GM12878 (cell line): ENCODE measurements around the gene DYNC1H1. TPM values are rescaled to one million over a fixed set of nuclear protein-coding genes. Genes with fewer than 3 reads are reported as not detected.

Source experiments
- ATAC-seq: fragments of 200-7000 bp; cut with Tn5 transposase; 3 replicates; pipeline ENCODE4 v1.9.1; 2020; ENCODE audit warnings: mild to moderate bottlenecking, moderate library complexity
- BruUV-seq: library from RNA; stranded (reverse); fragments of 400-500 nt; replicated peaks from 2 replicates; lab custom pipeline; 2021; lab: Mats Ljungman, UMichigan
- CTCF ChIA-PET: fragments of 300-600 bp; sonication (Branson Sonifier 250); formaldehyde crosslinking; extraction: SDS; loops from one replicate; lab custom pipeline; 2021; ENCODE audit warnings: inconsistent platforms; lab: Yijun Ruan, JAX
- POLR2A ChIA-PET: fragments of 350-600 bp; formaldehyde crosslinking; extraction: SDS; loops from one replicate; lab custom pipeline; 2021; ENCODE audit warnings: inconsistent platforms; lab: Charles Lee
- RAD21 ChIA-PET: fragments of 300-600 bp; sonication (Branson Sonifier 250); formaldehyde crosslinking; loops from one replicate; lab custom pipeline; 2023; ENCODE audit warnings: antibody characterized with exemption; ENCODE audit not compliant: unreplicated experiment; lab: Charles Lee
- SMC1A ChIA-PET: fragments of 300-600 bp; sonication (Branson Sonifier 250); formaldehyde crosslinking; loops from one replicate; lab custom pipeline; 2023; ENCODE audit not compliant: unreplicated experiment, uncharacterized antibody; lab: Charles Lee
- DNase-seq: peaks from one replicate; pipeline ENCODE4 v3.0.0-alpha.2; 2011; ENCODE audit warnings: low read depth, low spot score
- FAIRE-seq: peaks from 3 replicates; lab custom pipeline; 2011; peaks lifted over from hg19 to GRCh38; lab: Jason Lieb, UNC
- H2AFZ ChIP-seq: 2 replicates; pipeline ENCODE4 v1.6.0; 2011; ENCODE audit warnings: low read depth, low read length, control low read depth; ENCODE audit not compliant: control insufficient read depth
- H3K27ac ChIP-seq: 2 replicates; pipeline ENCODE4 v1.5.1; 2011; ENCODE audit warnings: control low read depth; ENCODE audit not compliant: control insufficient read depth, insufficient read depth
- H3K27me3 ChIP-seq, 2 experiments: replicated peaks in 1 of 2; 2 replicates each; pipeline versions ENCODE4 v1.6.0 to v1.6.1; 2011; ENCODE audit warnings: low read length in 1 of 2; ENCODE audit not compliant: control insufficient read depth in 2 of 2, insufficient read depth in 2 of 2
- H3K36me3 ChIP-seq, 2 experiments: 2 replicates each; pipeline ENCODE4 v1.5.1; 2011; ENCODE audit warnings: low read length in 1 of 2; ENCODE audit not compliant: control insufficient read depth in 2 of 2, insufficient read depth in 2 of 2
- H3K4me1 ChIP-seq: 2 replicates; pipeline ENCODE4 v1.6.1; 2011; ENCODE audit warnings: mild to moderate bottlenecking, low read length, moderate library complexity, mixed read lengths; ENCODE audit not compliant: control insufficient read depth, insufficient read depth
- H3K4me2 ChIP-seq: 2 replicates; pipeline ENCODE4 v1.6.0; 2011; ENCODE audit warnings: control low read depth; ENCODE audit not compliant: control insufficient read depth, insufficient read depth
- H3K4me3 ChIP-seq: fragments of 200-600 bp; sonication (generic); 2 replicates; pipeline ENCODE4 v1.5.1; 2016
- H3K79me2 ChIP-seq: 2 replicates; pipeline ENCODE4 v1.6.0; 2011; ENCODE audit warnings: low read length; ENCODE audit not compliant: control insufficient read depth, insufficient read depth
- H3K9ac ChIP-seq: 2 replicates; pipeline ENCODE4 v1.8.0; 2011; ENCODE audit warnings: low read length, control low read depth, mixed read lengths; ENCODE audit not compliant: control insufficient read depth, insufficient read depth
- H3K9me3 ChIP-seq: replicated peaks from 3 replicates; pipeline ENCODE4 v1.5.1; 2011; ENCODE audit warnings: mild to moderate bottlenecking, low read length; ENCODE audit not compliant: control insufficient read depth, insufficient read depth
- H4K20me1 ChIP-seq: 2 replicates; pipeline ENCODE4 v1.6.0; 2011; ENCODE audit not compliant: control insufficient read depth, insufficient read depth
- BHLHE40 ChIP-seq, 2 experiments: fragments of 450-650 bp in 1 of 2; IDR thresholded peaks; 2 replicates each; pipeline ENCODE4 v1.6.1; 2011 to 2017; ENCODE audit warnings: low read depth in 2 of 2, borderline replicate concordance in 1 of 2, improper control_type of control experiment in 1 of 2, low read length in 1 of 2, mild to moderate bottlenecking in 1 of 2
- CTCF ChIP-seq, 3 experiments: IDR thresholded peaks in 2 of 3; conservative IDR thresholded peaks in 1 of 3; 2 replicates each; pipeline ENCODE4 v1.5.1; 2011; ENCODE audit warnings: low read depth in 3 of 3, low read length in 3 of 3, mild to moderate bottlenecking in 3 of 3, control low read depth in 2 of 3, moderate library complexity in 2 of 3, inconsistent platforms in 1 of 3, mixed read lengths in 1 of 3; ENCODE audit not compliant: control insufficient read depth in 2 of 3, insufficient read depth in 1 of 3; ENCODE audit errors: extremely low read depth in 1 of 3
- IKZF1 ChIP-seq: fragments of 450-650 bp; conservative IDR thresholded peaks from 2 replicates; pipeline ENCODE4 v1.6.1; 2017; ENCODE audit warnings: antibody characterized with exemption, mild to moderate bottlenecking
- MAX ChIP-seq: IDR thresholded peaks from 2 replicates; pipeline ENCODE4 v1.6.1; 2012; ENCODE audit warnings: low read depth, low read length, improper control_type of control experiment
- NBN ChIP-seq: fragments of 450-650 bp; IDR thresholded peaks from 2 replicates; pipeline ENCODE4 v1.6.1; 2016
- NR2F1 ChIP-seq: fragments of 450-650 bp; conservative IDR thresholded peaks from 2 replicates; pipeline ENCODE4 v1.6.1; 2017; ENCODE audit warnings: mild to moderate bottlenecking
- PBX3 ChIP-seq: IDR thresholded peaks from 2 replicates; pipeline ENCODE4 v1.6.1; 2011; ENCODE audit warnings: mild to moderate bottlenecking, low read depth, low read length, moderate library complexity; ENCODE audit not compliant: insufficient replicate concordance
- REST ChIP-seq: IDR thresholded peaks from 2 replicates; pipeline ENCODE4 v1.6.1; 2012; ENCODE audit warnings: mild to moderate bottlenecking, low read depth, low read length
- SMARCA5 ChIP-seq: fragments of 450-650 bp; IDR thresholded peaks from 2 replicates; pipeline ENCODE4 v1.6.1; 2017; ENCODE audit warnings: mild to moderate bottlenecking
- SMC3 ChIP-seq: IDR thresholded peaks from 2 replicates; pipeline ENCODE4 v1.6.1; 2011; ENCODE audit warnings: low read length, improper control_type of control experiment, borderline replicate concordance
- SUPT20H ChIP-seq: IDR thresholded peaks from 2 replicates; pipeline ENCODE4 v1.6.1; 2011; ENCODE audit warnings: low read depth, mild to moderate bottlenecking, low read length, moderate library complexity, borderline replicate concordance; ENCODE audit not compliant: control insufficient read depth
- USF2 ChIP-seq: IDR thresholded peaks from 2 replicates; pipeline ENCODE4 v1.6.1; 2011; ENCODE audit warnings: low read depth, low read length, improper control_type of control experiment, borderline replicate concordance
- YY1 ChIP-seq: IDR thresholded peaks from 2 replicates; pipeline ENCODE4 v1.6.1; 2011; ENCODE audit warnings: low read depth, mild to moderate bottlenecking, low read length
- ZSCAN29 ChIP-seq: fragments of 450-650 bp; IDR thresholded peaks from 2 replicates; pipeline ENCODE4 v1.6.1; 2017; ENCODE audit warnings: mild to moderate bottlenecking, moderate library complexity
- WGBS: methylation state at CpG from one replicate; pipeline ENCODE4 v1.1.6; 2016; ENCODE audit warnings: low lambda C conversion rate; ENCODE audit not compliant: insufficient replicate concordance, insufficient coverage; ENCODE audit errors: missing lambda C conversion rate; 5-methylcytosine and 5-hydroxymethylcytosine counted together
- in situ Hi-C: fragments of 300-500 bp; cut with MboI; formaldehyde crosslinking; loops from 9 replicates; pipeline ENCODE4 v1.14.3; 2018; ENCODE audit warnings: mixed read lengths
- intact Hi-C: fragments of 100-400 bp; cut with micrococcal nuclease; formaldehyde crosslinking; loops from one replicate; pipeline ENCODE4 v1.14.2; 2022; ENCODE audit not compliant: unreplicated experiment
- polyA plus RNA-seq, 11 experiments: library from polyadenylated mRNA; depleted of rRNA in 4 of 11; unstranded in 6 of 11; stranded (reverse) in 5 of 11; fragments of >200 nt; fragmentation: Nextera tagmentation in 4 of 11; fragmentation: Illumina TruSeq in 1 of 11; extraction: Ambion mirVana in 4 of 11; extraction: Trizol in 1 of 11; gene quantifications; 1 replicate in 1 of 11; 2 replicates in 10 of 11; pipeline versions ENCODE4 v1.2.1 to v1.2.3, GENCODE V29; 2011 to 2016; ENCODE audit warnings: inconsistent platforms in 2 of 11, missing spikeins in 2 of 11, low read depth in 1 of 11
- total RNA-seq, 4 experiments: library from RNA; depleted of rRNA in 3 of 4; stranded (reverse); fragments of >200 nt in 3 of 4; fragmentation: Illumina TruSeq in 1 of 4; extraction: Trizol in 1 of 4; gene quantifications; 2 replicates each; pipeline versions ENCODE4 v1.2.1 to v1.2.3, GENCODE V29; 2013 to 2021

DYNC1H1 gene
- total and polyA plus RNA-seq, 10 of the 15 experiments (the other 5 are each of a cell fraction or from before 2014, with no cell fraction given) = 38.4 to 291 (median 111) TPM

- ChIA-PET CTCF (interaction anchor here (0.6 to 7.8 kb wide), 25 partner anchors 11 to 356 kb away, joined by 3 to 58 read pairs (median 5); no protein-coding TSS in a partner anchor), SMC1A (interaction anchor here (0.8 to 7.5 kb wide), 7 partner anchors 33 to 355 kb away, joined by 3 to 67 read pairs (median 6); partner anchors contain the start of gene MOK), POLR2A (no interaction called here), RAD21 (interaction anchor here (0.8 to 2.8 kb wide), 7 partner anchors 13 to 354 kb away, joined by 3 to 12 read pairs (median 4); no protein-coding TSS in a partner anchor)
- no peaks in the 10 kb centered on the region for H3K27me3 ChIP-seq
- peak; percentile 36 for DNase-seq
- H2AFZ ChIP-seq = no peak overlapping the region; the same call in 1 of the 2 replicates
- FAIRE-seq = peak; percentile 93
- no peaks in the 10 kb centered on the region for H3K9me3 ChIP-seq
- intact Hi-C loops = loop anchor here (1.0 to 10.0 kb wide), 5 partner anchors 33 to 554 kb away; no protein-coding TSS in a partner anchor
- H3K36me3 ChIP-seq = no peaks in the 10 kb centered on the region
- no peak overlapping the region for H3K4me2 ChIP-seq
- in situ Hi-C loops = loop anchor here (5.0 to 10.0 kb wide), 3 partner anchors 136 to 554 kb away; partner anchors contain the start of gene ZNF839
- WGBS = 10% methylated on average over 19 of the region's 19 CpGs
- no peak overlapping the region for H3K27ac ChIP-seq
- peak; percentile 61 for ATAC-seq
- H3K4me1 ChIP-seq = no peaks in the 10 kb centered on the region
- peaks cover 18% of the 10 kb centered on the region for H3K79me2 ChIP-seq
- no peaks in the 10 kb centered on the region for H4K20me1 ChIP-seq
- no peak overlapping the region for H3K9ac ChIP-seq
- H3K4me3 ChIP-seq = no peak overlapping the region
- BruUV-seq = no TSS peak
- peak; percentile 98 to 99 (median 98) for TF ChIP-seq CTCF (IDR thresholded peaks at IDR 0.05 in 2 of 3, conservative IDR thresholded peaks at IDR 0.05 in 1 of 3; ENCODE audit: control insufficient read depth in 2 of 3, extremely low read depth in 1 of 3, insufficient read depth in 1 of 3, low read depth in 3 of 3, low read length in 3 of 3)
- TF ChIP-seq MAX = peak; percentile 53
- peak in 1 of 2 experiments; percentile 17; a peak in 1 of 4 replicates for TF ChIP-seq BHLHE40 (IDR thresholded peaks at IDR 0.05; ENCODE audit: borderline replicate concordance in 1 of 2, low read depth in 2 of 2, low read length in 1 of 2)
- TF ChIP-seq ZSCAN29 = no peak
- TF ChIP-seq SMC3 = peak; percentile 92
- TF ChIP-seq SUPT20H = no peak
- peak; percentile 31 for TF ChIP-seq PBX3
- 0 out of 2 replicates have a peak, but pooled peaks have one; percentile 16 for TF ChIP-seq IKZF1
- no peak for TF ChIP-seq NR2F1
- peak; percentile 64; the same call in 1 of the 2 replicates for TF ChIP-seq YY1
- TF ChIP-seq NBN = peak; percentile 33; the same call in 1 of the 2 replicates
- TF ChIP-seq USF2 = no peak
- no peak for TF ChIP-seq REST
- peak; percentile 74; the same call in 1 of the 2 replicates for TF ChIP-seq SMARCA5
Measured at GRCh38 chr14:101961011-101961721, 3.2 kb upstream of the DYNC1H1 start.
